ENCODE results near the gene LUZP4. TPM values are rescaled to one million over a fixed set of nuclear protein-coding genes. Genes with fewer than 3 reads are reported as not detected.

The LUZP4 gene
- total and polyA plus RNA-seq, 2 experiments from 2014 or later: not detected

DNA sequence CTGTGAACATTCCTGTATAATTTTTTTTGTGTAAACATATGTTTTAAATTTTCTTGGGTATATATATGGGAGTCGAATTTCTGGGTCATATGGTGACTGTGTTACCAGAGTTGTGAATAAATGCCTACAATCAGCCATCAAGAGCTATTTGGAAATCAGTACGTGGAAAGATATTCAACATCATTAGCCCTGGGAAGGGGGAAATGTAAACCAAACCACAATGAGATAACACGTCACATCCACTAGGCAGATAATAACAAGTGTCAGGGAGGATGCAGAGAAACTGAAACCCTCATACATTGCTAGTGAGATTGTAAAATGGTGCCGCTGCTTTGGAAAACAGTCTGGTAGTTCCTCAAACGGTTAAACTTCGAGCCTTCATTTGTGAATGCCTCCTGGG, 43.9 kb downstream of the LUZP4 start (continued):
- TF ChIP-seq, protein P1, sequence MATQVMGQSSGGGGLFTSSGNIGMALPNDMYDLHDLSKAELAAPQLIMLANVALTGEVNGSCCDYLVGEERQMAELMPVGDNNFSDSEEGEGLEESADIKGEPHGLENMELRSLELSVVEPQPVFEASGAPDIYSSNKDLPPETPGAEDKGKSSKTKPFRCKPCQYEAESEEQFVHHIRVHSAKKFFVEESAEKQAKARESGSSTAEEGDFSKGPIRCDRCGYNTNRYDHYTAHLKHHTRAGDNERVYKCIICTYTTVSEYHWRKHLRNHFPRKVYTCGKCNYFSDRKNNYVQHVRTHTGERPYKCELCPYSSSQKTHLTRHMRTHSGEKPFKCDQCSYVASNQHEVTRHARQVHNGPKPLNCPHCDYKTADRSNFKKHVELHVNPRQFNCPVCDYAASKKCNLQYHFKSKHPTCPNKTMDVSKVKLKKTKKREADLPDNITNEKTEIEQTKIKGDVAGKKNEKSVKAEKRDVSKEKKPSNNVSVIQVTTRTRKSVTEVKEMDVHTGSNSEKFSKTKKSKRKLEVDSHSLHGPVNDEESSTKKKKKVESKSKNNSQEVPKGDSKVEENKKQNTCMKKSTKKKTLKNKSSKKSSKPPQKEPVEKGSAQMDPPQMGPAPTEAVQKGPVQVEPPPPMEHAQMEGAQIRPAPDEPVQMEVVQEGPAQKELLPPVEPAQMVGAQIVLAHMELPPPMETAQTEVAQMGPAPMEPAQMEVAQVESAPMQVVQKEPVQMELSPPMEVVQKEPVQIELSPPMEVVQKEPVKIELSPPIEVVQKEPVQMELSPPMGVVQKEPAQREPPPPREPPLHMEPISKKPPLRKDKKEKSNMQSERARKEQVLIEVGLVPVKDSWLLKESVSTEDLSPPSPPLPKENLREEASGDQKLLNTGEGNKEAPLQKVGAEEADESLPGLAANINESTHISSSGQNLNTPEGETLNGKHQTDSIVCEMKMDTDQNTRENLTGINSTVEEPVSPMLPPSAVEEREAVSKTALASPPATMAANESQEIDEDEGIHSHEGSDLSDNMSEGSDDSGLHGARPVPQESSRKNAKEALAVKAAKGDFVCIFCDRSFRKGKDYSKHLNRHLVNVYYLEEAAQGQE (IDR thresholded peaks at IDR 0.05; ENCODE audit: unreplicated experiment): no peak
- TF ChIP-seq ZNF331 (CRISPR knock-in tag; IDR thresholded peaks at IDR 0.05; ENCODE audit: low read depth): no peak

DNA sequence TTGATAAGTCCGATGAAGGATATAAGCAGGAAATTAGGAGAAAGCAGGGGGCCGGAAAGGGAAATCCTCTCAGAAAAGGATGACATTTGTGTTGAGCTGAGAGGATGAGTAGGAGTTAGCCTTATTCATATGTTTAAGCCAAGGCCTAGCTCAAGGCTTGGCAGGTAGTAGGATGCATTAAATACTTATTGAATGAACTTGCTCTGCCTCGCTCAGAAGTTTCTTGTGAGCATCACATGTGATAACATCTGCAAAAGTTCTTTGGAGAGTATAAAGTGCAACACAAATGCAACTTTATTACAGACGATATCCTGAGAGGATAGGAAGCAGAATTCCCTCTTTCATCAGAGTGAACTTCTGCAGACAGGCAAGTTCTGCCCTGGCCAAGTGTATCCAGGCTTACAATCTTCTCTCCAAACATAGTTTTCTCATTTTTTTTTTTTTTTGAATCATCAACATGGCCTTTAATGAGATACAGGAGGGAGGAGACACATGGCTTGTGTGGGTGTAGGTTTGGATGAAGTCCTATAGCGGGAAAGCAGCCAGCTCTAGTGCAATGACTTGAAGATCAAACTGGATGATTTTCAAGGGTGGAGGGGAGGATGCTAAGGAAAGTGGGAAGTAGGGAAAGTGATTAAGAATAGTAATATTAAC, 48.1 kb downstream of the LUZP4 start:
- Mint-ChIP-seq H3K27ac (no peak overlapping the region), H3K36me3 (ENCODE audit: low read depth) (no peaks in the 10 kb centered on the region), H3K4me3 (no peak overlapping the region), H3K9me3 (no peaks in the 10 kb centered on the region), H3K4me1 (peaks cover 10% of the 10 kb centered on the region), H3K27me3 (ENCODE audit: insufficient read depth, low read depth, poor library complexity) (peaks cover 3% of the 10 kb centered on the region)
- Histone ChIP-seq H4K20me1 (replicated peaks; ENCODE audit: insufficient read depth) (no peaks in the 10 kb centered on the region), H3K4me2 (no peak overlapping the region), H3K36me3 (ENCODE audit: insufficient read depth) (no peaks in the 10 kb centered on the region), H3K79me2 (replicated peaks; ENCODE audit: insufficient read depth) (no peaks in the 10 kb centered on the region), H3K9me2 (ENCODE audit: insufficient read depth) (no peaks in the 10 kb centered on the region), H3K4me3 (no peak overlapping the region), H3K27me3 (ENCODE audit: insufficient read depth) (no peaks in the 10 kb centered on the region), H3K4me1 (ENCODE audit: insufficient read depth) (peaks cover 9% of the 10 kb centered on the region; the same call in 1 of the 2 replicates), H3K27ac (ENCODE audit: low read depth) (no peak overlapping the region), H2AFZ (no peak overlapping the region), H3F3A (replicated peaks; ENCODE audit: low read depth) (no peaks in the 10 kb centered on the region)
- TF ChIP-seq ZNF114 (CRISPR knock-in tag; IDR thresholded peaks at IDR 0.05) (no peak), JUNB (IDR thresholded peaks at IDR 0.05; ENCODE audit: unreplicated experiment) (no peak)
- ATAC-seq (no peak), DNase-seq (ENCODE audit: low spot score) (no peak)

DNA sequence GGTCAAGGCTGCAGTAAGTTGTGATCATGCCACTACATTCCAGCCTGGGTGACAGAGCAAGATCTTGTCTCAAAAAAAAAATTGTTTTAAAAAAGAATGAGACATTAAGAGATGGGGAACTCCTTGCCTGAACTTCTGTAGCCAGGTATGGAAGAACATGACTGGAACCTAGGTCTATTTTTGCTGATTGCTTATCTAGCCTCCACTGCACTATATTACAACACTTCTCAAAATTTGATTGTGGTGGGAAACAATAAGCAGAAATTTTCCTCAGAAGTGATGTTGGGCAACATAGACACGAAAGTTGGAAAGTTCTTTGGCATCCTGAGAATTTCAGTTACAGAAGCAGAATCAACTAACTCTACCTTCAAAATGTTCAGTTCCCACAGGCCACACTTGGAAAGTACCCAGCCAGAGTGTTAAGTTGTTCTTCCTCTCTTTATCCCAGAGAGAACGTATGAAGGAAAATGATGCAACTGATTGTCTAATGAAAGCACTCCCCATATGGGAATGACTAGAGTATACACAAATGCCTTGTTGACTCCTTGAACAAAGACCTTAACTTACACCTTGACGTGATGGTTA, 50.0 kb downstream of the LUZP4 start:
- no peak overlapping the region for H3K27ac ChIP-seq (ENCODE audit: low read depth)
- H3K4me1 Mint-ChIP-seq: peaks cover 10% of the 10 kb centered on the region; the same call in 2 of the 3 replicates
- H3K9me2 ChIP-seq (ENCODE audit: insufficient read depth): no peaks in the 10 kb centered on the region
- H3F3A ChIP-seq (replicated peaks; ENCODE audit: low read depth): no peaks in the 10 kb centered on the region
- peaks cover 9% of the 10 kb centered on the region; the same call in 1 of the 2 replicates for H3K4me1 ChIP-seq (ENCODE audit: insufficient read depth)
- no peaks in the 10 kb centered on the region for H3K36me3 ChIP-seq (ENCODE audit: insufficient read depth)
- no peaks in the 10 kb centered on the region for H4K20me1 ChIP-seq (replicated peaks; ENCODE audit: insufficient read depth)
- no peak for ATAC-seq
- no peak overlapping the region for H3K27ac Mint-ChIP-seq
- no peak overlapping the region for H3K4me3 ChIP-seq
- H3K36me3 Mint-ChIP-seq (ENCODE audit: low read depth): no peaks in the 10 kb centered on the region
- H3K4me2 ChIP-seq: no peak overlapping the region
- H3K9me3 Mint-ChIP-seq: no peaks in the 10 kb centered on the region
- H2AFZ ChIP-seq: no peak overlapping the region
- H3K79me2 ChIP-seq (replicated peaks; ENCODE audit: insufficient read depth): no peaks in the 10 kb centered on the region
- no peak overlapping the region for H3K4me3 Mint-ChIP-seq
- DNase-seq (ENCODE audit: low spot score): no peak
- H3K27me3 ChIP-seq (ENCODE audit: insufficient read depth): no peaks in the 10 kb centered on the region
- peaks cover 3% of the 10 kb centered on the region for H3K27me3 Mint-ChIP-seq (ENCODE audit: insufficient read depth, low read depth, poor library complexity)
- no peak for TF ChIP-seq EZH2 (IDR thresholded peaks at IDR 0.05; ENCODE audit: low read depth, unreplicated experiment)
- TF ChIP-seq STAT1 (IDR thresholded peaks at IDR 0.05; ENCODE audit: unreplicated experiment): no peak
- TF ChIP-seq POLR2AphosphoS5 (IDR thresholded peaks at IDR 0.05; ENCODE audit: low read depth): no peak
- TF ChIP-seq CREB1 (CRISPR knock-in tag; IDR thresholded peaks at IDR 0.05; ENCODE audit: low read depth): no peak
- TF ChIP-seq, protein P2, sequence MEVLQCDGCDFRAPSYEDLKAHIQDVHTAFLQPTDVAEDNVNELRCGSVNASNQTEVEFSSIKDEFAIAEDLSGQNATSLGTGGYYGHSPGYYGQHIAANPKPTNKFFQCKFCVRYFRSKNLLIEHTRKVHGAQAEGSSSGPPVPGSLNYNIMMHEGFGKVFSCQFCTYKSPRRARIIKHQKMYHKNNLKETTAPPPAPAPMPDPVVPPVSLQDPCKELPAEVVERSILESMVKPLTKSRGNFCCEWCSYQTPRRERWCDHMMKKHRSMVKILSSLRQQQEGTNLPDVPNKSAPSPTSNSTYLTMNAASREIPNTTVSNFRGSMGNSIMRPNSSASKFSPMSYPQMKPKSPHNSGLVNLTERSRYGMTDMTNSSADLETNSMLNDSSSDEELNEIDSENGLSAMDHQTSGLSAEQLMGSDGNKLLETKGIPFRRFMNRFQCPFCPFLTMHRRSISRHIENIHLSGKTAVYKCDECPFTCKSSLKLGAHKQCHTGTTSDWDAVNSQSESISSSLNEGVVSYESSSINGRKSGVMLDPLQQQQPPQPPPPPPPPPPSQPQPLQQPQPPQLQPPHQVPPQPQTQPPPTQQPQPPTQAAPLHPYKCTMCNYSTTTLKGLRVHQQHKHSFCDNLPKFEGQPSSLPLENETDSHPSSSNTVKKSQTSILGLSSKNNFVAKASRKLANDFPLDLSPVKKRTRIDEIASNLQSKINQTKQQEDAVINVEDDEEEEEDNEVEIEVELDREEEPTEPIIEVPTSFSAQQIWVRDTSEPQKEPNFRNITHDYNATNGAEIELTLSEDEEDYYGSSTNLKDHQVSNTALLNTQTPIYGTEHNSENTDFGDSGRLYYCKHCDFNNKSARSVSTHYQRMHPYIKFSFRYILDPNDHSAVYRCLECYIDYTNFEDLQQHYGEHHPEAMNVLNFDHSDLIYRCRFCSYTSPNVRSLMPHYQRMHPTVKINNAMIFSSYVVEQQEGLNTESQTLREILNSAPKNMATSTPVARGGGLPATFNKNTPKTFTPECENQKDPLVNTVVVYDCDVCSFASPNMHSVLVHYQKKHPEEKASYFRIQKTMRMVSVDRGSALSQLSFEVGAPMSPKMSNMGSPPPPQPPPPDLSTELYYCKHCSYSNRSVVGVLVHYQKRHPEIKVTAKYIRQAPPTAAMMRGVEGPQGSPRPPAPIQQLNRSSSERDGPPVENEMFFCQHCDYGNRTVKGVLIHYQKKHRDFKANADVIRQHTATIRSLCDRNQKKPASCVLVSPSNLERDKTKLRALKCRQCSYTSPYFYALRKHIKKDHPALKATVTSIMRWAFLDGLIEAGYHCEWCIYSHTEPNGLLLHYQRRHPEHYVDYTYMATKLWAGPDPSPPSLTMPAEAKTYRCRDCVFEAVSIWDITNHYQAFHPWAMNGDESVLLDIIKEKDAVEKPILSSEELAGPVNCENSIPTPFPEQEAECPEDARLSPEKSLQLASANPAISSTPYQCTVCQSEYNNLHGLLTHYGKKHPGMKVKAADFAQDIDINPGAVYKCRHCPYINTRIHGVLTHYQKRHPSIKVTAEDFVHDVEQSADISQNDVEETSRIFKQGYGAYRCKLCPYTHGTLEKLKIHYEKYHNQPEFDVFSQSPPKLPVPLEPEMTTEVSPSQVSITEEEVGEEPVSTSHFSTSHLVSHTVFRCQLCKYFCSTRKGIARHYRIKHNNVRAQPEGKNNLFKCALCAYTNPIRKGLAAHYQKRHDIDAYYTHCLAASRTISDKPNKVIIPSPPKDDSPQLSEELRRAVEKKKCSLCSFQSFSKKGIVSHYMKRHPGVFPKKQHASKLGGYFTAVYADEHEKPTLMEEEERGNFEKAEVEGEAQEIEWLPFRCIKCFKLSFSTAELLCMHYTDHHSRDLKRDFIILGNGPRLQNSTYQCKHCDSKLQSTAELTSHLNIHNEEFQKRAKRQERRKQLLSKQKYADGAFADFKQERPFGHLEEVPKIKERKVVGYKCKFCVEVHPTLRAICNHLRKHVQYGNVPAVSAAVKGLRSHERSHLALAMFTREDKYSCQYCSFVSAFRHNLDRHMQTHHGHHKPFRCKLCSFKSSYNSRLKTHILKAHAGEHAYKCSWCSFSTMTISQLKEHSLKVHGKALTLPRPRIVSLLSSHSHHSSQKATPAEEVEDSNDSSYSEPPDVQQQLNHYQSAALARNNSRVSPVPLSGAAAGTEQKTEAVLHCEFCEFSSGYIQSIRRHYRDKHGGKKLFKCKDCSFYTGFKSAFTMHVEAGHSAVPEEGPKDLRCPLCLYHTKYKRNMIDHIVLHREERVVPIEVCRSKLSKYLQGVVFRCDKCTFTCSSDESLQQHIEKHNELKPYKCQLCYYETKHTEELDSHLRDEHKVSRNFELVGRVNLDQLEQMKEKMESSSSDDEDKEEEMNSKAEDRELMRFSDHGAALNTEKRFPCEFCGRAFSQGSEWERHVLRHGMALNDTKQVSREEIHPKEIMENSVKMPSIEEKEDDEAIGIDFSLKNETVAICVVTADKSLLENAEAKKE (CRISPR knock-in tag; IDR thresholded peaks at IDR 0.05): no peak
- no peak for TF ChIP-seq NANOG (IDR thresholded peaks at IDR 0.05; ENCODE audit: borderline replicate concordance)
